MCF 10A (cell line): ENCODE results near the gene DSTN. TPM values are rescaled to one million over a fixed set of nuclear protein-coding genes. Genes with fewer than 3 reads are reported as not detected.
A peak's percentile ranks its signal among the peaks of the same experiment; 100 is the strongest.

Experiments
- BruUV-seq: library from RNA; stranded (reverse); fragments of 400-500 nt; replicated peaks from 2 replicates; lab custom pipeline; 2021; lab: Mats Ljungman, UMichigan
- CTCF ChIA-PET: fragments of 300-600 bp; sonication (Branson Sonifier 250); formaldehyde crosslinking; extraction: SDS; loops from one replicate; lab custom pipeline; 2021; ENCODE audit warnings: antibody characterized with exemption, inconsistent platforms; lab: Yijun Ruan, JAX
- POLR2A ChIA-PET: fragments of 300-600, 350-650 bp; sonication (Branson Sonifier 250); formaldehyde crosslinking; extraction: SDS; loops from one replicate; lab custom pipeline; 2020; ENCODE audit warnings: antibody characterized with exemption, inconsistent platforms; lab: Yijun Ruan, JAX
- DNase-seq: peaks from one replicate; pipeline ENCODE4 v3.0.0-alpha.2; 2018; ENCODE audit not compliant: unreplicated experiment
- H3K27ac Mint-ChIP-seq: one replicate; pipeline ENCODE4 v1.8.0; 2022; ENCODE audit warnings: mild to moderate bottlenecking, low read depth, mixed read lengths; ENCODE audit not compliant: unreplicated experiment
- H3K27me3 Mint-ChIP-seq: one replicate; pipeline ENCODE4 v1.8.0; 2022; ENCODE audit warnings: mixed read lengths; ENCODE audit not compliant: insufficient read depth, unreplicated experiment
- H3K36me3 Mint-ChIP-seq: one replicate; pipeline ENCODE4 v1.8.0; 2022; ENCODE audit warnings: mild to moderate bottlenecking, moderate library complexity, mixed read lengths; ENCODE audit not compliant: insufficient read depth, unreplicated experiment
- H3K4me1 Mint-ChIP-seq: one replicate; pipeline ENCODE4 v1.8.0; 2022; ENCODE audit warnings: mixed read lengths; ENCODE audit not compliant: insufficient read depth, unreplicated experiment
- H3K4me3 Mint-ChIP-seq: one replicate; pipeline ENCODE4 v1.8.0; 2022; ENCODE audit warnings: mild to moderate bottlenecking, moderate library complexity, mixed read lengths; ENCODE audit not compliant: unreplicated experiment
- H3K9me3 Mint-ChIP-seq: one replicate; pipeline ENCODE4 v1.8.0; 2022; ENCODE audit warnings: mixed read lengths; ENCODE audit not compliant: unreplicated experiment
- intact Hi-C: fragments of 100-400 bp; cut with micrococcal nuclease; formaldehyde crosslinking; loops from 2 replicates; pipeline ENCODE4 v1.14.1; 2022
- total RNA-seq: library from RNA; stranded (reverse); gene quantifications from 2 replicates; pipeline ENCODE4 v1.2.3, GENCODE V29; 2022
- TF ChIP-seq, protein P1 (sequence below): fragments of 200-600 bp; IDR thresholded peaks from one replicate; pipeline ENCODE4 v1.8.0; 2022; ENCODE audit warnings: antibody characterized with exemption, mild to moderate bottlenecking; ENCODE audit not compliant: unreplicated experiment

DSTN gene
- total RNA-seq, 1 experiment from 2014 or later: 280 TPM

DNA sequence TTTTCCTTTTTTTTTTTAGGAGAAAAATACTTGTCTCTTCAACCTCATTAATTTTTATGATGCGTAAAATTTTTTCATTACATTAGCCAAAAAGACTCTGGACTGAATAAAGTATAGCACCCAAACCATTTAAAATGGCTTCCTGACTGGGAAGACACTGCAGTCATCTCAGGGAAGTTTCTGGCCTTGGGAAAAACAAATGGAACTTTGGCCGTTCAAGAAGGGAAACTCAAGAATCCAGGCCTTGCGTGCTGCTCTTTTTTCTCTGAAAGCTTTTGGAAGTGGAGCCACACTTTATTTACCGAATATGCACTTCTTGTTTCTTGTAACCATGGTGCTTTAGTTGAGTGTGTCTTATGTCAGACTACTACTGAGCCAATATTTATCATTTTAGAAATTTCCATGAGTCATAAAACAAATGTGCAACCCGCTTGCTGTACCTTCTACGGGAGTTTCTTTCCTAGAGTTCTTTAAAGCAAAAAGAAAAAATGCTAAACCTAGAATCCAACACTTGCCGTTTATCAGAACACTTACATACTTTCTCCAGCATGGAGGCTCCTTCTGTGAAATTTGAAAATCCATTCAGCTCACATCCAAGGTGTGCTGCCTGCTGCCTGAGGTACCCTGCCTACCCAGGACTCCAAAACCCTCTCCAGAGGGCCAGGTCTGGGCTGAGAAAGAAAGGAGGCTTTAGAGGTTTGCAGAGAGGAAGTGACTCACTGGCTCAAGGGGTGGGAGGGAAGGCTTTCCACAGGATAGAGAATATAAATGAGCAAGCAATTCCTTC, 11.5 kb upstream of the DSTN start:
- ChIA-PET CTCF (interaction anchor here (0.7 to 7.7 kb wide), 12 partner anchors 14 to 1042 kb away, joined by 3 to 72 read pairs (median 4); partner anchors contain the start of gene DSTN), POLR2A (interaction anchor here (0.6 to 9.4 kb wide), 13 partner anchors 9 to 1010 kb away, joined by 3 to 340 read pairs (median 8); partner anchors contain the start of genes BFSP1, DSTN, MGME1 and SNX5)
- intact Hi-C loops: loop anchor here (1.0 kb wide), 2 partner anchors 11 to 16 kb away; no protein-coding TSS in a partner anchor
- TF ChIP-seq, protein P1, sequence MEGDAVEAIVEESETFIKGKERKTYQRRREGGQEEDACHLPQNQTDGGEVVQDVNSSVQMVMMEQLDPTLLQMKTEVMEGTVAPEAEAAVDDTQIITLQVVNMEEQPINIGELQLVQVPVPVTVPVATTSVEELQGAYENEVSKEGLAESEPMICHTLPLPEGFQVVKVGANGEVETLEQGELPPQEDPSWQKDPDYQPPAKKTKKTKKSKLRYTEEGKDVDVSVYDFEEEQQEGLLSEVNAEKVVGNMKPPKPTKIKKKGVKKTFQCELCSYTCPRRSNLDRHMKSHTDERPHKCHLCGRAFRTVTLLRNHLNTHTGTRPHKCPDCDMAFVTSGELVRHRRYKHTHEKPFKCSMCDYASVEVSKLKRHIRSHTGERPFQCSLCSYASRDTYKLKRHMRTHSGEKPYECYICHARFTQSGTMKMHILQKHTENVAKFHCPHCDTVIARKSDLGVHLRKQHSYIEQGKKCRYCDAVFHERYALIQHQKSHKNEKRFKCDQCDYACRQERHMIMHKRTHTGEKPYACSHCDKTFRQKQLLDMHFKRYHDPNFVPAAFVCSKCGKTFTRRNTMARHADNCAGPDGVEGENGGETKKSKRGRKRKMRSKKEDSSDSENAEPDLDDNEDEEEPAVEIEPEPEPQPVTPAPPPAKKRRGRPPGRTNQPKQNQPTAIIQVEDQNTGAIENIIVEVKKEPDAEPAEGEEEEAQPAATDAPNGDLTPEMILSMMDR: no peak
- Mint-ChIP-seq H3K36me3 (peaks cover 8% of the 10 kb centered on the region), H3K4me3 (peak overlapping the region; percentile 64), H3K9me3 (no peaks in the 10 kb centered on the region), H3K27me3 (no peaks in the 10 kb centered on the region), H3K27ac (peak overlapping the region; percentile 97), H3K4me1 (peaks cover 36% of the 10 kb centered on the region)
- DNase-seq: peak; percentile 89
- BruUV-seq: no TSS peak

DNA sequence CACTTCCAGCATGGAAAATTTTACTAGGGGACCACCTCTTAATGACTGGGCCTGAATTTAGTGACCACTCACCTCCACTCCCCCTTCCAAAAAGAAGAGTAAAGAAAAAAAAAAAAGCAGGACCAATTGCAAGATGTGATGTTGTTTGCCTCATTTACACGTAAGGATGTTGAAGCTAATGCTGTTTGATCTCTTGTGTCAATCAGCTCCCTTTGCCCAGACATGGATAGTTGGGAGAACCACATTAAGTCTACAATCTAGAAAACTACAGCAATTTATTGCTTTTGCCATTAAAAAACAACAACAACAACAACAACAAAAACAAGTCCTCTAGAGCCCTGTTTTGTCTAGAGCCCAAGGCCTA, 11.0 kb upstream of the DSTN start:
- ChIA-PET CTCF (interaction anchor here (0.6 to 7.7 kb wide), 8 partner anchors 14 to 835 kb away, joined by 3 to 72 read pairs (median 7); partner anchors contain the start of gene DSTN), POLR2A (interaction anchor here (1.3 to 9.4 kb wide), 7 partner anchors 9 to 1009 kb away, joined by 3 to 340 read pairs (median 18); partner anchors contain the start of genes BFSP1, DSTN, MGME1 and SNX5)
- Mint-ChIP-seq H3K9me3 (no peaks in the 10 kb centered on the region), H3K4me1 (peaks cover 36% of the 10 kb centered on the region), H3K27me3 (no peaks in the 10 kb centered on the region), H3K36me3 (peaks cover 8% of the 10 kb centered on the region), H3K27ac (peak overlapping the region; percentile 97), H3K4me3 (peak overlapping the region; percentile 64)
- TF ChIP-seq, protein P1: no peak
- BruUV-seq: TSS peak; percentile 70
- DNase-seq: no peak
- intact Hi-C loops: loop anchor here (1.0 kb wide), 2 partner anchors 10 to 17 kb away; no protein-coding TSS in a partner anchor

DNA sequence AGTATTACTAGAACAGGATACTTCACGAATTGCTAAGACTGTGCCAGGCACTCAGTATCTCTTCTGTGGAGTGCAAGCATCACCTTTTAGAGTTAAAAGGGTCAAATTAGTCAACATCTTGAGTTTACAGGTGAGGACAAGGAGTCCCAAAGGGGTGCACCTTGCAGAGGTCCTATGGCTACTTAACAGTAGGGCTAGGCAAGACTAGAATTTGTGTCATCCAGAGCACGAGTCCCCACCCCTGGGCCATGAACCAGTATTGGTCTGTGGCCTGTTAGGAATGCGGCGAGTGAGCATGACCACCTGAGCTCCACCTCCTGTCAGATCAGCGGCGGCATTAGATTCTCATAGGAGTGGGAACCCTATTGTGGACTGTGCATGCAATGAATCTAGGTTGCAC, 10.5 kb upstream of the DSTN start:
- intact Hi-C loops: no loop called here

More for the DNA sequence above, 10.5 kb upstream of the DSTN start:
- Mint-ChIP-seq H3K27me3 (no peaks in the 10 kb centered on the region), H3K9me3 (no peaks in the 10 kb centered on the region), H3K4me3 (no peak overlapping the region), H3K36me3 (peaks cover 8% of the 10 kb centered on the region), H3K4me1 (peaks cover 36% of the 10 kb centered on the region), H3K27ac (peak overlapping the region; percentile 97)
- CTCF ChIA-PET: interaction anchor here (0.6 to 7.7 kb wide), 7 partner anchors 13 to 835 kb away, joined by 3 to 72 read pairs (median 11); partner anchors contain the start of gene DSTN
- POLR2A ChIA-PET: interaction anchor here (1.3 to 9.4 kb wide), 5 partner anchors 8 to 1009 kb away, joined by 3 to 340 read pairs (median 41); partner anchors contain the start of genes DSTN, MGME1 and SNX5
- DNase-seq: no peak
- TF ChIP-seq, protein P1: no peak
- no TSS peak for BruUV-seq
